ENCODE measurements around the gene KRT3.

KRT3 gene

GRCh38 chr12:52826611-52827498, 30.9 kb upstream of the KRT3 start:
- no peak for DNase-seq

GRCh38 chr12:52825961-52826360, 30.0 kb upstream of the KRT3 start:
- no peak for DNase-seq

GRCh38 chr12:52824741-52825410, 29.0 kb upstream of the KRT3 start:
- no peak for DNase-seq

GRCh38 chr12:52823761-52824450, 28.0 kb upstream of the KRT3 start:
- DNase-seq = no peak

GRCh38 chr12:52822771-52823510, 27.0 kb upstream of the KRT3 start:
- DNase-seq = no peak

- DNase-seq = no peak
Measured at GRCh38 chr12:52821826-52822660, 26.1 kb upstream of the KRT3 start.

- no peak for DNase-seq
Measured at GRCh38 chr12:52821071-52821730, 25.3 kb upstream of the KRT3 start.

GRCh38 chr12:52820521-52820920, 24.6 kb upstream of the KRT3 start:
- no peak for DNase-seq

GRCh38 chr12:52819731-52820510, 24.0 kb upstream of the KRT3 start:
- no peak for DNase-seq

GRCh38 chr12:52818887-52819420, 23.0 kb upstream of the KRT3 start:
- DNase-seq = no peak

- no peak for DNase-seq
Measured at GRCh38 chr12:52818388-52818787, 22.5 kb upstream of the KRT3 start.

- DNase-seq = no peak
Measured at GRCh38 chr12:52817699-52818238, 21.9 kb upstream of the KRT3 start.

- DNase-seq = no peak
Measured at GRCh38 chr12:52817003-52817698, 21.2 kb upstream of the KRT3 start.

GRCh38 chr12:52815676-52816588, 20.0 kb upstream of the KRT3 start:
- no peak for DNase-seq

GRCh38 chr12:52815161-52815560, 19.2 kb upstream of the KRT3 start:
- no peak for DNase-seq

GRCh38 chr12:52814710-52815155, 18.8 kb upstream of the KRT3 start:
- DNase-seq = no peak

GRCh38 chr12:52813885-52814709, 18.2 kb upstream of the KRT3 start, which contains the start of gene KRT4:
Gene KRT4, minus strand, starts transcription at chr12:52814116. Its CDS starts 58 bp downstream, at chr12:52814058.
- DNase-seq = no peak
